ENCODE measurements around the gene PKN1. TPM values are rescaled to one million over a fixed set of nuclear protein-coding genes. Genes with fewer than 3 reads are reported as not detected.

PKN1 gene
- polyA plus RNA-seq, 3 donors = 49.5 to 119 (median 49.6) TPM

- 78% methylated on average over 4 of the region's 6 CpGs for WGBS (ENCODE audit: insufficient coverage)
Measured at GRCh38 chr19:14449321-14449720, 16.2 kb downstream of the PKN1 start.

GRCh38 chr19:14450168-14450874 is 17.2 kb downstream of the PKN1 start:
- Histone ChIP-seq H3K9me3 (replicated peaks in 1 of 2; ENCODE audit: control insufficient read depth in 1 of 2, insufficient read depth in 1 of 2, low read length in 2 of 2) (peaks cover 0 to 5% of the 10 kb centered on the region in 2 donors), H2AFZ (ENCODE audit: insufficient read depth, low read depth, low read length, poor library complexity, severe bottlenecking) (no peak overlapping the region), H3K79me2 (ENCODE audit: insufficient read depth, low read length) (peaks cover 28% of the 10 kb centered on the region), H3K36me3 (replicated peaks in 1 of 2; ENCODE audit: control insufficient read depth in 1 of 2, insufficient read depth in 2 of 2, low read length in 2 of 2) (peaks cover 82 to 97% of the 10 kb centered on the region in 2 donors), H4K20me1 (ENCODE audit: insufficient read depth, low read length) (peaks cover 68% of the 10 kb centered on the region), H3K27ac (ENCODE audit: low read depth in 1 of 2, low read length in 2 of 2) (peak overlapping the region in 1 of 2 donors; percentile 26), H3K4me1 (ENCODE audit: control insufficient read depth in 1 of 2, insufficient read depth in 2 of 2, low read length in 2 of 2) (no peaks in the 10 kb centered on the region), H3K9ac (ENCODE audit: insufficient read depth, low read length, poor library complexity, severe bottlenecking) (no peak overlapping the region), H3K27me3 (ENCODE audit: control insufficient read depth in 2 of 2, insufficient read depth in 2 of 2, low read length in 2 of 2) (no peaks in the 10 kb centered on the region), H3K4me2 (replicated peaks; ENCODE audit: extremely low read depth, low read length, poor library complexity, severe bottlenecking) (no peak overlapping the region), H3K4me3 (replicated peaks in 1 of 3; ENCODE audit: low read depth in 2 of 3, low read length in 3 of 3) (no peak overlapping the region)
- H3K27ac Mint-ChIP-seq = peak overlapping the region in 3 of 7 donors; percentile 60 to 73 (median 67)
- no peaks in the 10 kb centered on the region for H3K27me3 Mint-ChIP-seq (ENCODE audit: low read depth in 3 of 3)
- peaks cover 3% of the 10 kb centered on the region for H3K4me1 Mint-ChIP-seq
- WGBS (ENCODE audit: insufficient coverage) = 93% methylated on average over 25 of the region's 30 CpGs
- peaks cover 0 to 8% (median 0%) of the 10 kb centered on the region in 7 donors for H3K9me3 Mint-ChIP-seq
- intact Hi-C loops (cut with micrococcal nuclease) = no loop called here
- TF ChIP-seq CTCF (IDR thresholded peaks at IDR 0.05) = no peak
- peaks cover 79 to 98% of the 10 kb centered on the region in 2 donors for H3K36me3 Mint-ChIP-seq
- H3K4me3 Mint-ChIP-seq = no peak overlapping the region
- DNase-seq = peak; percentile 33 to 57 (median 54)

More at GRCh38 chr19:14449321-14449720, 16.2 kb downstream of the PKN1 start:
- peaks cover 0 to 5% of the 10 kb centered on the region in 2 donors for H3K9me3 ChIP-seq (replicated peaks in 1 of 2; ENCODE audit: control insufficient read depth in 1 of 2, insufficient read depth in 1 of 2, low read length in 2 of 2)
- Mint-ChIP-seq H3K36me3 (peaks cover 78 to 97% of the 10 kb centered on the region in 2 donors), H3K4me3 (no peak overlapping the region), H3K4me1 (peaks cover 3% of the 10 kb centered on the region), H3K9me3 (peaks cover 0 to 8% (median 0%) of the 10 kb centered on the region in 7 donors), H3K27ac (peak overlapping the region in 4 of 7 donors; percentile 33 to 81 (median 72)), H3K27me3 (ENCODE audit: low read depth in 3 of 3) (no peaks in the 10 kb centered on the region)
- H3K4me1 ChIP-seq (ENCODE audit: control insufficient read depth in 1 of 2, insufficient read depth in 2 of 2, low read length in 2 of 2) = no peaks in the 10 kb centered on the region
- H3K79me2 ChIP-seq (ENCODE audit: insufficient read depth, low read length) = peaks cover 32% of the 10 kb centered on the region
- peaks cover 82 to 97% of the 10 kb centered on the region in 2 donors for H3K36me3 ChIP-seq (replicated peaks in 1 of 2; ENCODE audit: control insufficient read depth in 1 of 2, insufficient read depth in 2 of 2, low read length in 2 of 2)
- no peak overlapping the region for H3K4me3 ChIP-seq (replicated peaks in 1 of 3; ENCODE audit: low read depth in 2 of 3, low read length in 3 of 3)
- TF ChIP-seq CTCF (IDR thresholded peaks at IDR 0.05) = no peak
- H3K9ac ChIP-seq (ENCODE audit: insufficient read depth, low read length, poor library complexity, severe bottlenecking) = no peak overlapping the region
- no peak overlapping the region for H2AFZ ChIP-seq (ENCODE audit: insufficient read depth, low read depth, low read length, poor library complexity, severe bottlenecking)
- peaks cover 73% of the 10 kb centered on the region for H4K20me1 ChIP-seq (ENCODE audit: insufficient read depth, low read length)
- H3K4me2 ChIP-seq (replicated peaks; ENCODE audit: extremely low read depth, low read length, poor library complexity, severe bottlenecking) = no peak overlapping the region
- no peak overlapping the region for H3K27ac ChIP-seq (ENCODE audit: low read depth in 1 of 2, low read length in 2 of 2)
- no peaks in the 10 kb centered on the region for H3K27me3 ChIP-seq (ENCODE audit: control insufficient read depth in 2 of 2, insufficient read depth in 2 of 2, low read length in 2 of 2)
- intact Hi-C loops (cut with micrococcal nuclease) = no loop called here
- DNase-seq = no peak

Data from CD14-positive monocyte (primary cell).